ENCODE measurements around the gene BAX.
A peak's percentile ranks its signal among the peaks of the same experiment; 100 is the strongest.
"Not testable (repeated sequence)": the region's sequence is repeated elsewhere in the genome, so short reads cannot be mapped to it uniquely, and the experiment has no call there.

BAX gene

DNA sequence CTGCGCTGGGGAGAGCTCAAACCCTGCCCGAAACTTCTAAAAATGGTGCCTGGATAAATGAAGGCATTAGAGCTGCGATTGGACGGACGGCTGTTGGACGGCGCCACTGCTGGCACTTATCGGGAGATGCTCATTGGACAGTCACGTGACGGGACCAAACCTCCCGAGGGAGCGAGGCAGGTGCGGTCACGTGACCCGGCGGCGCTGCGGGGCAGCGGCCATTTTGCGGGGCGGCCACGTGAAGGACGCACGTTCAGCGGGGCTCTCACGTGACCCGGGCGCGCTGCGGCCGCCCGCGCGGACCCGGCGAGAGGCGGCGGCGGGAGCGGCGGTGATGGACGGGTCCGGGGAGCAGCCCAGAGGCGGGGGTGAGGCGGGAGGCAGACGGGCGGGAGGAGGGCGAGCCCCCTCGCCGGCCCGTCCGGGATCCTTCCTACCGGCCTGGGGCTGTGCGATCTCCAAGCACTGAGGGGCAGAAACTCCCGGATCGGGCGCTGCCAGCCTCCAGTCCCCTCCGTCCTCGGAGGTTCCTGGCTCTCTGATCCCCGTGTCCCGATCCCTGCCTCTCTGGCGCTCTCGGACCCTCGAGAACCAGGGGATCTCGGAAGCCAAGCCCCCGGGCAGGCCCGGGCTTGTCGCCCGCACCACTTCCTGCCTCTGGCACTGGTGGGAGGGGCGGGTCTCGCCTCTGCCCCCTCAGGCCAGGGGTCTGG is at the start of gene BAX:
TSS of gene BAX (plus strand) at position 281 of the 713 bp plus-strand sequence. CDS start at position 335, 54 bp downstream.
- DNase-seq: peak; percentile 40 to 98 (median 90)

DNA sequence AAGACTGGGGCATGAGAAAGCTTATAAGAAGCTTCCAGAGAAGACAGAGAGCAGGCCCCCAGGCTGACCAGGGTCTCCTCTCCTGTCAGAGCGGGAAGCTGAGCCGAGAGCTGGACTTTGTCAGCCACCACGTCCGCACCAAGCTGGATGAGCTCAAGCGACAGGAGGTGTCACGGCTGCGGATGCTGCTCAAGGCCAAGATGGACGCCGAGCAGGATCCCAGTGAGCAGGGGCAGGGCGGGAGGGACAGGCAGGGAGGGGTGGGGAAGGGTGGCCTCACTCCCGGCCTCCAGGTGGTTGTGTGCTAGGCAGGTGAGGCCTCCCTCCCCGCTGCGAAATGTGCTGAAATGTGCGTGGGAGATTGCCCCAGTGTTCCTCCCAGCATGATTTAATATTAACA is 49.0 kb upstream of the BAX start:
- DNase-seq: no peak

DNA sequence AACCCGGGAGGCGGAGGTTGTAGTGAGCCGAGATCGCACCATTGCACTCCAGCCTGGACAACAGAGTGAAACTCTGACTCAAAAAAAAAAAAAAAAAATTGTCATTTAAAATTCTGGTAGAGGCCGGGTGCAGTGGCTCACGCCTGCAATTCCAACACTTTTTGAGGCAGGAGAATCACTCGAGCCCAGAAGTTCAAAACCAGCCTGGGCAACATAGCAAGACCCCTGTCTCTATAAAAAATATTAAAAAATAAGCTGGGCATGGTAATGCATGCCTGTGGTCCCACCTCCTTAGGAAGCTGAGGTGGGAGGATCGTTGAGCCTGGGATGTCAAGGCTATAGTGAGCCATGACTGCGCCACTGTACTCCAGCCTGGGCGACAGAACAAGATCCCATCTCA is 48.4 kb upstream of the BAX start:
- DNase-seq: no peak

- DNase-seq: no peak
Measured at GRCh38 chr19:48907671-48908070, 47.0 kb upstream of the BAX start.

- not testable (repeated sequence) for DNase-seq
Measured at GRCh38 chr19:48909424-48910077, 45.1 kb upstream of the BAX start.

- DNase-seq: no peak
Measured at GRCh38 chr19:48910803-48911202, 43.9 kb upstream of the BAX start.

DNA sequence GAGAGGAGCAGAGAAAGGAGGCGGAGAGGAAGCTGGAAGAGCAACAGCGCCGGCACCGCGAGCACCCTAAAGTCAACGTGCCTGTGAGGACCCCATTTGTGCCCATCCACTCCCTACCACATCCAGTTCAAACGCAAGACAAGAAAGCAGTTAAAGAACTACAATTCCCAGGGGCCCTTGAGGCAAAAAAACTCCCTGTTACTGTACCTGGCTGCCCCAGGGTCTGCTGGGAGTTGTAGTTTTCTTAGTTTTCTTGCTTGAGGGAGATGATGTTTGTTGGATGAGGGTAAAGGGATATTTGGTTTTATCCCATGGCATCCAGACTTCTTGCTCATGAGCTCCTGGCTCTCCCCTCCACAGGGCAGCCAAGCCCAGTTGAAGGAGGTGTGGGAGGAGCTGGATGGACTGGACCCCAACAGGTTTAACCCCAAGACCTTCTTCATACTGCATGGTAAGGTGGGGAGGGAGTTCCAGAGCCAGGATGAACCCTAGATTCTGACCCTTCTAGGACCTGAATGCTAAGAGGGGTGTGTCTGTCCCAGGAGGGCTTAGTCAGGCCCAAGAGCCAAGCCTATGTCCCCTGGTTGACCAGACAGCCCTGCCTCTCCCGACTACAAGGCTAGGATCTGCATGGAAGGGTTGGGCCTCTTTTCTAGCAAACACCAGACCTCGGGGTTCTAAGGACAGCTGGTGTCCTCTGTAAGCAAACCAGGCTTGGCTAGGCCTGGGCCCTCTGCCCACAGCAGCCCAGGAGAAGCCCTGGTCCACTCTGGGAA is 41.4 kb upstream of the BAX start:
- DNase-seq: no peak

GRCh38 chr19:48914181-48914580 is 40.5 kb upstream of the BAX start:
- no peak for DNase-seq

DNA sequence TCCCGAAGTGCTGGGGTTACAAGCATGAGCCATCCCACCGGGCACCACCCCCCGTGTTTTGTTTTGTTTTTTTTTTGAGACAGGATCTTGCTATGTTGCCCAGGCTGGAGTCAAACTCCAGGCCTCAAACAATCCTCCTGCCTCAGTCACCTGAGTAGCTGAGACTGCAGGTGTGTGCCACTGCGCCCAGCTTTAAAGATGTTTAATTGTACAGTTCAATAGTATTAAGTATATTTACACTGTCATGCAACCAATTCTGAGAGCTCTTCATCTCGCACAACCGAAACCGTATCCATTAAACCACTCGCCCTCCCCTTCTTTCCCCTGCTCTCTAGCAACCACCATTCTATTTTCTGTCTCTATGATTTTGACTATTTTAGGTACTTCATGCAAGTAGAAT is 38.9 kb upstream of the BAX start:
- DNase-seq: no peak

DNA sequence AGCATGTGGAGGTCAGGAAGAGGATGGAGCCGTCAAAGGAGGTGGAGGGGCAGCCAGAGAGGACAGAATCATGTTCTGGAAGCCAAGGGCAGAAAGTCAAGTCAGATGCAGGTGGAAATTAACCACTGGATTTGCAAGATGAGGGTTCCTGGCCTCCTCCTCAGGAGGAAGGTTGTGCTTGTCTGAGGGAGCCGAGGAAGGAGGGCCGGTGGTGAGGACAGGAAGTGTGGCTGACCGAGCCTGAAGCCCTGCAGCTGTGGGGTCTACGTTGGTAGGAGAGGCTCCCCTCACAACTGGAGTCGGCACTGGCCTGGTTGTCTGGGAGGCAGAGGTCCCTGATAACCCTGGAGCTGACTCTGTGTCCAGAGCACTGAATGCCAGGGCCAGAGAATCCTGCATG is 36.6 kb upstream of the BAX start:
- no peak for DNase-seq

DNA sequence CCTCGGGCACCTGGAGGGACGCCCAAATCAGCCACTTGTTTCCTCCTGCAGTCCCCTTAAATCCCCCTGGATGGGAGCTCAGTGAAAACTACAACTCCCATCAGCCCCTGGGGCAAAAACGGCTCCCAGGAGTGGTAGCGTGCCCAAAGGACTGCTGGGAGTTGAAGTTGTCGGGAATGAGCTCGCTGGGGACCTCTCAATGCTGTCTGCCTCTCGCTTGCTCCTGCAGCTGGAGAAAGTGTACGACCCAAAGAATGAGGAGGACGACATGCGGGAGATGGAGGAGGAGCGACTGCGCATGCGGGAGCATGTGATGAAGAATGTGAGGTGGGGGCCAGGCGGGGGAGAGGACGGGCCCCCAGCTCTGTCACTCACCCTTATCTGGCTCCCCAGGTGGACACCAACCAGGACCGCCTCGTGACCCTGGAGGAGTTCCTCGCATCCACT is 35.9 kb upstream of the BAX start:
- peak in 3 of 51 donors; percentile 3 to 13 (median 7) for DNase-seq

- DNase-seq: not testable (repeated sequence)
Measured at GRCh38 chr19:48919271-48919670, 35.4 kb upstream of the BAX start.

- no peak for DNase-seq
Measured at GRCh38 chr19:48920949-48921348, 33.7 kb upstream of the BAX start.

DNA sequence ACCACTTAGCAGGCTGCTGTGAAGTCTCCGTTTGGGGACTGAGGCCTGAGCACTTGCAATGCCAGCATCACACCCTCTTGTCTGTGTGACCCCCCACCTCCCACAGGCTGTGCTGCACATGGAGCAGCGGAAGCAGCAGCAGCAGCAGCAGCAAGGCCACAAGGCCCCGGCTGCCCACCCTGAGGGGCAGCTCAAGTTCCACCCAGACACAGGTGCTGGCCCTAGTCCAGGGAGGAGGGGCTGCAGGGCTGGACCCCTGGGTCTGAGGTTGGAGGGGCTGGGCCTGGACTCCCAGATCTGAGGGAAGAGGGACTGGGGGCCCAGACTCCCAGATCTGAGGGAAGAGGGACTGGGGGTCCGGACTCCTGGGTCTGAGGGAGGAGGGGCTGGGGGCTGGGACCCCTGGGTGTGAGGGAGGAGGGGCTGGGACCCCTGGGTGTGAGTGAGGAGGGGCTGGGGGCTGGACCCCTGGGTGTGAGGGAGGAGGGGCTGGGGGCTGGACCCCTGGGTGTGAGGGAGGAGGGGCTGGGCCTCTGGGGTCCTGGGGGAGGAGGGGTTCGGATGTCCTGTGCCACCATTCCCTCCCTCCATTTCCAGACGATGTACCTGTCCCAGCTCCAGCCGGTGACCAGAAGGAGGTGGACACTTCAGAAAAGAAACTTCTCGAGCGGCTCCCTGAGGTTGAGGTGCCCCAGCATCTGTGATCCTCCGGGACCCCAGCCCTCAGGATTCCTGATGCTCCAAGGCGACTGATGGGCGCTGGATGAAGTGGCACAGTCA is 32.8 kb upstream of the BAX start:
- DNase-seq: no peak

- DNase-seq: no peak
Measured at GRCh38 chr19:48922548-48923490, 31.9 kb upstream of the BAX start.

DNA sequence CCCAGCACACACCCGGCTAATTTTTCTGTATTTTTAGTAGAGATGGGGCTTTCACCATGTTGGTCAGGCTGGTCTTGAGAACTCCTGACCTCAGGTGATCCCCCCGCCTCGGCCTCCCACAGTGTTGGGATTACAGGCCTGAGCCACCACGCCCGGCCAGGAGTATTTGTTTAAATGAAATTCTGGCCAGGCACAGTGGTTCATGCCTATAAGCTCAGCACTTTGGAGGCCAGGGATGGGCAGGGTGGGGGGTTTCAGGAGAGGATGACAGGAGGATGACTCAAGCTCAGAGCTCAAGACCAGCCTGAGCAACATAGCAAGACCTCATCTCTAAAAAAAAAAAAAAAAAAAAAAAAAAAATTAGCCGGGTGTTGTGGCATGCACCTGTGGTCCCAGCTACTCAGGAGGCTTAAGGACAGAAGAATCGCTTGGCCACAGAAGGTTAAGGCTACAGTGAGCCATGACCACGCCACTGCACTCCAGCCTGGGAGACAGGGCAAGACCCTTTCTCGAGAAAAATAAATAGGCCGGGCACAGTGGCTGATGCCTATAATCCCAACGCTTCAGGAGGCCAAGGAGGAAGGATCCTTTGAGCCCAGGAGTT is 29.3 kb upstream of the BAX start:
- peak in 1 of 51 donors; percentile 4 for DNase-seq

- DNase-seq: not testable (repeated sequence)
Measured at GRCh38 chr19:48925890-48926289, 28.8 kb upstream of the BAX start.

GRCh38 chr19:48926909-48927308 is 27.8 kb upstream of the BAX start:
- peak in 11 of 51 donors; percentile 2 to 57 (median 12) for DNase-seq

DNA sequence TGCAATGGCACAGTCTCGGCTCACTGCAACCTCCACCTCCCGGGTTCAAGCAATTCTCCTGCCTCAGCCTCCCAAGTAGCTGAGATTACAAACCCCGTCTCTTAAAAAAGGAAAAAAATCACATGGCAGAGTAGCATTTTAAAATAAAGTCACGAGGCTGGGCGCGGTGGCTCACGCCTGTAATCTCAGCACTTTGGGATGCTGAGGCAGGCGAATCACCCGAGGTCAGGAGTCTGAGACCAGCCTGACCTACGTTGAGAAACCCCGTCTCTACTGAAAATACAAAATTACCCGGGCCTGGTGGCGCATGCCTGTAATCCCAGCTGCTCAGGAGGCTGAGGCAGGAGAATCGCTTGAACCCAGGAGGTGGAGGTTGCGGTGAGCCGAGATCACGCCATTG is 27.0 kb upstream of the BAX start:
- DNase-seq: not testable (repeated sequence)

All from hypothalamus (tissue), 51 donors.